ENCODE results near the gene NACAD.

The NACAD gene

GRCh38 chr7:45092931-45093235 lies 4.1 kb upstream of the NACAD start:
- no peak for DNase-seq (ENCODE audit: low read depth in 4 of 4, low spot score in 1 of 4)

GRCh38 chr7:45092100-45092930 lies 3.5 kb upstream of the NACAD start:
- DNase-seq (ENCODE audit: low read depth in 4 of 4, low spot score in 1 of 4), result no peak

GRCh38 chr7:45089341-45089891 lies 647 bp upstream of the NACAD start:
- DNase-seq (ENCODE audit: low read depth in 4 of 4, low spot score in 1 of 4), result peak in 3 of 4 experiments; percentile 16 to 55 (median 44)

GRCh38 chr7:45088146-45088701 lies 545 bp downstream of the NACAD start:
- DNase-seq (ENCODE audit: low read depth in 4 of 4, low spot score in 1 of 4), result no peak

- DNase-seq (ENCODE audit: low read depth in 4 of 4, low spot score in 1 of 4), result no peak
Measured at GRCh38 chr7:45087301-45088145, 1.2 kb downstream of the NACAD start.

GRCh38 chr7:45086331-45087065 lies 2.3 kb downstream of the NACAD start:
- DNase-seq (ENCODE audit: low read depth in 4 of 4, low spot score in 1 of 4), result no peak

- no peak for DNase-seq (ENCODE audit: low read depth in 4 of 4, low spot score in 1 of 4)
Measured at GRCh38 chr7:45085619-45086200, 3.1 kb downstream of the NACAD start.

GRCh38 chr7:45084901-45085618 lies 3.7 kb downstream of the NACAD start:
- DNase-seq (ENCODE audit: low read depth in 4 of 4, low spot score in 1 of 4), result no peak

GRCh38 chr7:45084336-45084735 lies 4.4 kb downstream of the NACAD start:
- no peak for DNase-seq (ENCODE audit: low read depth in 4 of 4, low spot score in 1 of 4)

- no peak for DNase-seq (ENCODE audit: low read depth in 4 of 4, low spot score in 1 of 4)
Measured at GRCh38 chr7:45082831-45083331, 5.9 kb downstream of the NACAD start.

GRCh38 chr7:45082031-45082830 lies 6.5 kb downstream of the NACAD start:
- DNase-seq (ENCODE audit: low read depth in 4 of 4, low spot score in 1 of 4), result no peak

- no peak for DNase-seq (ENCODE audit: low read depth in 4 of 4, low spot score in 1 of 4)
Measured at GRCh38 chr7:45081670-45081974, 7.1 kb downstream of the NACAD start.

GRCh38 chr7:45080958-45081669 lies 7.7 kb downstream of the NACAD start:
- DNase-seq (ENCODE audit: low read depth in 4 of 4, low spot score in 1 of 4), result no peak

- no peak for DNase-seq (ENCODE audit: low read depth in 4 of 4, low spot score in 1 of 4)
Measured at GRCh38 chr7:45080265-45080957, 8.4 kb downstream of the NACAD start.

GRCh38 chr7:45078125-45078681 lies 10.6 kb downstream of the NACAD start:
- DNase-seq (ENCODE audit: low read depth in 4 of 4, low spot score in 1 of 4), result no peak

- no peak for DNase-seq (ENCODE audit: low read depth in 4 of 4, low spot score in 1 of 4)
Measured at GRCh38 chr7:45077579-45077978, 11.2 kb downstream of the NACAD start.

GRCh38 chr7:45076946-45077345 lies 11.8 kb downstream of the NACAD start:
- no peak for DNase-seq (ENCODE audit: low read depth in 4 of 4, low spot score in 1 of 4)
